Esophagus squamous epithelium (tissue), 5 donors: ENCODE measurements around the gene FTL. TPM values are rescaled to one million over a fixed set of nuclear protein-coding genes. Genes with fewer than 3 reads are reported as not detected.

ENCODE experiments used
- DNase-seq: peaks from one replicate; lab custom pipeline; 2025; lab: John Stamatoyannopoulos, UW
- H3K27ac ChIP-seq, 4 donors: fragments of 200-600 bp; sonication (generic); one replicate each; pipeline ENCODE4 v1.5.1; 2016 to 2019; ENCODE audit warnings: mild to moderate bottlenecking in 1 of 4
- H3K27me3 ChIP-seq, 4 donors: fragments of 200-600 bp; sonication (generic); 1 replicate in 3 of 4; 2 replicates in 1 of 4; pipeline versions ENCODE4 v1.5.1 to v1.6.0; 2017 to 2021; ENCODE audit warnings: antibody characterized with exemption in 1 of 4
- H3K36me3 ChIP-seq, 3 donors: fragments of 200-600 bp; sonication (generic); one replicate each; pipeline ENCODE4 v1.5.1; 2016 to 2019
- H3K4me1 ChIP-seq, 3 donors: fragments of 200-600 bp; sonication (generic); one replicate each; pipeline ENCODE4 v1.5.1; 2017 to 2019
- H3K4me3 ChIP-seq, 4 donors: fragments of 200-600 bp; sonication (generic); 1 replicate in 3 of 4; 2 replicates in 1 of 4; pipeline ENCODE4 v1.5.1; 2016 to 2019; ENCODE audit warnings: mild to moderate bottlenecking in 2 of 4, moderate library complexity in 1 of 4
- H3K9me3 ChIP-seq, 3 donors: fragments of 200-600 bp; sonication (generic); one replicate each; pipeline ENCODE4 v1.5.1; 2016 to 2019
- POLR2A ChIP-seq, 4 donors: fragments of 450-650 bp; IDR thresholded peaks; one replicate each; pipeline ENCODE4 v1.6.1; 2017; ENCODE audit warnings: antibody characterized with exemption in 4 of 4, mild to moderate bottlenecking in 4 of 4, moderate library complexity in 3 of 4
- WGBS, 2 donors: methylation state at CpG; one replicate each; pipeline ENCODE4 v1.1.5; 2018; 5-methylcytosine and 5-hydroxymethylcytosine counted together
- intact Hi-C: fragments of 100-400 bp; cut with DNase I; formaldehyde crosslinking; loops from one replicate; pipeline ENCODE4 v1.15.0; 2022
- total RNA-seq, 4 donors: library from RNA; depleted of rRNA; stranded (reverse); fragments of >200 nt; gene quantifications; one replicate each; pipeline ENCODE4 v1.1.0, GENCODE V29; 2016
- TF ChIP-seq, protein P1 (sequence below), 6 experiments: fragments of 450-650 bp in 4 of 6; fragments of 200-600 bp in 2 of 6; sonication (generic) in 2 of 6; IDR thresholded peaks; one replicate each; pipeline ENCODE4 v1.5.1; 2016 to 2019; ENCODE audit warnings: antibody characterized with exemption in 6 of 6, mild to moderate bottlenecking in 4 of 6, moderate library complexity in 4 of 6
- donor health status: DM: yes; HTN: yes; CAD: no.

Gene FTL
- total RNA-seq, 4 donors from 2014 or later, result 556 to 2,127 (median 1,494) TPM

DNA sequence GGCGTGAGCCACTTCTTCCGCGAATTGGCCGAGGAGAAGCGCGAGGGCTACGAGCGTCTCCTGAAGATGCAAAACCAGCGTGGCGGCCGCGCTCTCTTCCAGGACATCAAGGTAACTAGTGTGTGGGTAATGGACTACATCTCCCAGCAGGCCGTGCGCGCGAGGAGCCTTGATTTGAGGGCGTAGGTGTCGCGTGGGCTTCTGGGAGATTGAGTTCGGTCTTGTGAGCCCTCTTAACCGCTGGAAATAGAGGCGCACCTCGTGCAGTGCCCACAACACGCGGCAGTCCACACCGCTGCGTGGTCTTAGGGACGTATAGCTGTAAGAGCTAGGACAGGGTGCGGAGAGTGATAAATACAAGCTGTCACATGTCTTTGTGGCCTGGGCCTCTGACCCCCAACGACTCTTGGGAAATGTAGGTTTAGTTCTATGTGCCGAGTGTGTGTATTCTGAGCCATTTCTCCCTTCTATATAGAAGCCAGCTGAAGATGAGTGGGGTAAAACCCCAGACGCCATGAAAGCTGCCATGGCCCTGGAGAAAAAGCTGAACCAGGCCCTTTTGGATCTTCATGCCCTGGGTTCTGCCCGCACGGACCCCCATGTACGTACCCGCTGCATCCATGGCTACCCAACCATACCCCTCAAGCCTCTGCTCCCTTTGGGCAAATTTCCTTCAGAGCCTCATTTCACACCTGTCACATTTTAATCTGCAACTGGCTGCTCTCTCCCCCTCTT, 864 bp downstream of the FTL start:
- Histone ChIP-seq H3K27me3 (no peaks in the 10 kb centered on the region), H3K36me3 (peaks cover 22 to 51% (median 23%) of the 10 kb centered on the region in 3 donors), H3K27ac (peak overlapping the region; percentile 84 to 95 (median 94)), H3K4me3 (peak overlapping the region; percentile 68 to 97 (median 84)), H3K4me1 (peaks cover 44 to 78% (median 46%) of the 10 kb centered on the region in 3 donors), H3K9me3 (no peaks in the 10 kb centered on the region)
- intact Hi-C loops, result no loop called here
- peak; percentile 57 for DNase-seq
- 8% methylated on average over 30 of the region's 36 CpGs for WGBS, 2 donors
- TF ChIP-seq, protein P1, sequence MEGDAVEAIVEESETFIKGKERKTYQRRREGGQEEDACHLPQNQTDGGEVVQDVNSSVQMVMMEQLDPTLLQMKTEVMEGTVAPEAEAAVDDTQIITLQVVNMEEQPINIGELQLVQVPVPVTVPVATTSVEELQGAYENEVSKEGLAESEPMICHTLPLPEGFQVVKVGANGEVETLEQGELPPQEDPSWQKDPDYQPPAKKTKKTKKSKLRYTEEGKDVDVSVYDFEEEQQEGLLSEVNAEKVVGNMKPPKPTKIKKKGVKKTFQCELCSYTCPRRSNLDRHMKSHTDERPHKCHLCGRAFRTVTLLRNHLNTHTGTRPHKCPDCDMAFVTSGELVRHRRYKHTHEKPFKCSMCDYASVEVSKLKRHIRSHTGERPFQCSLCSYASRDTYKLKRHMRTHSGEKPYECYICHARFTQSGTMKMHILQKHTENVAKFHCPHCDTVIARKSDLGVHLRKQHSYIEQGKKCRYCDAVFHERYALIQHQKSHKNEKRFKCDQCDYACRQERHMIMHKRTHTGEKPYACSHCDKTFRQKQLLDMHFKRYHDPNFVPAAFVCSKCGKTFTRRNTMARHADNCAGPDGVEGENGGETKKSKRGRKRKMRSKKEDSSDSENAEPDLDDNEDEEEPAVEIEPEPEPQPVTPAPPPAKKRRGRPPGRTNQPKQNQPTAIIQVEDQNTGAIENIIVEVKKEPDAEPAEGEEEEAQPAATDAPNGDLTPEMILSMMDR (IDR thresholded peaks at IDR 0.05), result no peak
- no peak for TF ChIP-seq POLR2A (IDR thresholded peaks at IDR 0.05)

DNA sequence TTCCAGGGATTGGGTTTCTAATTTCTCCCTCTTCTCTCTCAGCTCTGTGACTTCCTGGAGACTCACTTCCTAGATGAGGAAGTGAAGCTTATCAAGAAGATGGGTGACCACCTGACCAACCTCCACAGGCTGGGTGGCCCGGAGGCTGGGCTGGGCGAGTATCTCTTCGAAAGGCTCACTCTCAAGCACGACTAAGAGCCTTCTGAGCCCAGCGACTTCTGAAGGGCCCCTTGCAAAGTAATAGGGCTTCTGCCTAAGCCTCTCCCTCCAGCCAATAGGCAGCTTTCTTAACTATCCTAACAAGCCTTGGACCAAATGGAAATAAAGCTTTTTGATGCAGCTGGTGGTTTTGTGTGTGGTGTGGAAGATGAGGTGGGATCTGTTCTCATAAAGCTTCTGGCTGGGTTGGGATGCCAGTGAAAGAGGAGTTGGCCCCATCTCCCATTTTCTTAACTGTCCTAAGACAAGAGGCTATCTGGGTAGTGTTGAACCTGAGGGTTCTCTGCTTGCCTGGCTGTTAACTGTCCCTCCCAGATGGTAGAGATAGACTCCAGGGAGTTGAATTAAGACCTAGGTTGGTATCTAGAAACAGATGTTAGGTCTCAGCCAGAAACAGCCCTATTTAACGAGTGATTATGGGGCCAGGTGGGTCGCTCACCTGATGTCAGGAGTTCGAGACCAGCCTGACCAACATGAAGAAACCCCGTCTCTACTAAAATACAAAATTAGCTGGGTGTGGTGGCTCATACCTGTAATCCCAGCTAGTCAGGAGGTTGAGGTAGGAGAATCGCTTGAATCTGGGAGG, 1.6 kb downstream of the FTL start:
- Histone ChIP-seq H3K27me3 (no peaks in the 10 kb centered on the region), H3K36me3 (peaks cover 22 to 58% (median 23%) of the 10 kb centered on the region in 3 donors), H3K9me3 (no peaks in the 10 kb centered on the region), H3K4me3 (peak overlapping the region; percentile 68 to 97 (median 84)), H3K27ac (peak overlapping the region; percentile 84 to 95 (median 94)), H3K4me1 (peaks cover 44 to 76% (median 48%) of the 10 kb centered on the region in 3 donors)
- DNase-seq, result no peak
- 78 to 82% methylated on average over 9 of the region's 10 CpGs for WGBS, 2 donors
- intact Hi-C loops, result no loop called here
- TF ChIP-seq, protein P1 (IDR thresholded peaks at IDR 0.05), result no peak
- no peak for TF ChIP-seq POLR2A (IDR thresholded peaks at IDR 0.05)

DNA sequence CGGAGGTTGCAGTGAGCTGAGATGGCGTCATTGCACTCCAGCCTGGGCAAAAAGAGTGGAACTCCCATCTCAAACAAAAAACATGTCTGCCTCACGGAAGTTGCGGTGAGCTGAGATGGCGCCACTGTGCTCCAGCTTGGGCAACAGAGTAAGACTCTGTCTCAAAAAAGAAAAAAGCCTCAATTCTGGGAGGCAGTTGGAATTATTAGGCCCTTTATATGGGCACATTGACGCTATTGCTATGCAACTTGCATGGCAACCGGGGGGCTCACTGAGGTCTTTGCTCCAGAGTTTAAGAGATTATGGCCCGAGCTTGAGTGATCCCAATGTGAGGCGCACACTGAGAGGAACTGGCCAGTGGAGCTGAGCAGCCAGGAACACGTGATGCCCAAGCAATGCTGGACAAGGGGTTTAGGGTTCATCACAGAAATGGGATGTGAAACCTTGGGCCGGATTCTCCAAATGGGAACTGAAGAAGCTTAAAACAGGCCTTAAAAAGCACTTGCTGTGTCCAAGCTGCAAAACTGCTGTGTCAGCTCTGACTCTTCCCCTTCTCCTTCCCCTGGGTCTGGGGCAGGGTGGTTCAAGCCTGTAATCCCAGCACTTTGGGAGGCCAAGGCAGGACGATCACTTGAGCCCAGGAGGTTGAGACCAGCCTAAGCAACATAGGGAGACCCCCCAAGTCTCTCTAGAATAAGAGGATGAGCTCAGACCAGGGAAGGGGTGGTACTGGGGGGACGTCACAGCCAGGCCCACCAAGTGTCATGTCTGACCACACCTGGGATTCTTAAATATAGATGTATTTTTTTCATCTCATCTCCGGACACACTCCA, 2.5 kb downstream of the FTL start:
- H3K4me1 ChIP-seq, result peaks cover 37 to 68% (median 40%) of the 10 kb centered on the region in 3 donors
- no peaks in the 10 kb centered on the region for H3K9me3 ChIP-seq
- H3K36me3 ChIP-seq, result peaks cover 22 to 66% (median 23%) of the 10 kb centered on the region in 3 donors
- H3K27ac ChIP-seq, result peak overlapping the region in 3 of 4 donors; percentile 94 to 95 (median 94)
- no peaks in the 10 kb centered on the region for H3K27me3 ChIP-seq
- peak overlapping the region in 3 of 4 donors; percentile 81 to 97 (median 87) for H3K4me3 ChIP-seq
- TF ChIP-seq POLR2A (IDR thresholded peaks at IDR 0.05), result peak in 2 of 4 donors; percentile 13 to 26
- TF ChIP-seq, protein P1 (IDR thresholded peaks at IDR 0.05), result no peak
- intact Hi-C loops, result no loop called here
- 74 to 82% methylated on average over 10 to 13 of the region's 14 CpGs for WGBS, 2 donors
- no peak for DNase-seq

DNA sequence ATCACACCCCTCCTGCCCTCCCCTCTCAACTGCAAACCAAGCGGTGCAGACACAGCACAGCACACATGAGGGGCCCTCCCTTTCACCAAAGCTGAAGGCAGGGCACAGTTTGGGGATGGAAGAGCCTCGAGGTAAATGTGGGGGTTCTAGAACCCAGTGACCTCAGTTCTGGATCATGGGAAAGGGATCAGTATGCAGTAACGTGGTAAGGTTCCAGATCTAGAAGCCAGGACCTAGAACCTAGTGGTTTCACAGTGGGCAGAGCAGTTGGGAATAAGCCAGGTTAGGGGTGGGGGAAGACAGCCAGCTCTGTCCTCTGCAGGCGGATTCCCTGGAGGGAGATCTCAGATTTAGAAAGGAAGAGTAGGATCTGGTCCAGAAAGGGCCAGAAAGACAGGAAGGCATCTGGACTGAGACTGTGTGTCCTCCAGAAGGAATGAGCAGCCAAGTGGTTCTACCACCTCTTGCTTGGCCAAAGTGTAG, 3.1 kb downstream of the FTL start:
- intact Hi-C loops, result no loop called here
- no peaks in the 10 kb centered on the region for H3K9me3 ChIP-seq
- no peak overlapping the region for H3K4me3 ChIP-seq
- DNase-seq, result no peak
- 50 to 66% methylated on average over 2 to 3 of the region's 4 CpGs for WGBS, 2 donors
- peaks cover 22 to 73% (median 23%) of the 10 kb centered on the region in 3 donors for H3K36me3 ChIP-seq
- peak in 1 of 4 donors; percentile 12 for TF ChIP-seq POLR2A (IDR thresholded peaks at IDR 0.05)
- TF ChIP-seq, protein P1 (IDR thresholded peaks at IDR 0.05), result no peak
- H3K27me3 ChIP-seq, result no peaks in the 10 kb centered on the region
- H3K4me1 ChIP-seq, result peaks cover 30 to 61% (median 38%) of the 10 kb centered on the region in 3 donors
- peak overlapping the region in 3 of 4 donors; percentile 94 to 95 (median 94) for H3K27ac ChIP-seq
